Motor neuron (in vitro differentiated cells): ENCODE results near the gene SVIL. TPM values are rescaled to one million over a fixed set of nuclear protein-coding genes. Genes with fewer than 3 reads are reported as not detected.

Experiments
- ATAC-seq, 8 experiments: fragments of 200-7000 bp; cut with Tn5 transposase; replicated peaks in 6 of 8; 2 replicates each; pipeline ENCODE4 v1.8.0; 2021; ENCODE audit warnings: mild to moderate bottlenecking in 8 of 8, moderate library complexity in 8 of 8
- H3K27ac ChIP-seq, 2 donors: fragments of 250-450 bp; sonication (Bioruptor Pico); 2 replicates each; pipeline ENCODE4 v1.9.0; 2021; ENCODE audit warnings: antibody characterized with exemption in 2 of 2, mild to moderate bottlenecking in 2 of 2, moderate library complexity in 1 of 2
- H3K4me1 ChIP-seq, 2 donors: fragments of 250-450 bp; sonication (Bioruptor Pico); replicated peaks in 1 of 2; 2 replicates each; pipeline ENCODE4 v1.6.1; 2021; ENCODE audit warnings: antibody characterized with exemption in 2 of 2, mild to moderate bottlenecking in 2 of 2, moderate library complexity in 1 of 2
- H3K4me3 ChIP-seq, 5 donors: fragments of 250-450 bp; sonication (Bioruptor Pico); 2 replicates each; pipeline ENCODE4 v1.9.0; 2021; ENCODE audit warnings: antibody characterized with exemption in 5 of 5, mild to moderate bottlenecking in 5 of 5, moderate library complexity in 4 of 5
- WGBS, 10 experiments: fragments of 450-650 bp; shearing (Covaris generic); methylation state at CpG; one replicate each; pipeline ENCODE4 v1.0.0; 2022; 5-methylcytosine and 5-hydroxymethylcytosine counted together
- in situ Hi-C, 9 experiments: fragments of 400-800 bp; cut with MboI; loops; one replicate each; pipeline ENCODE4 v1.15.0; 2021; ENCODE audit warnings: low sequenced_read_pairs in 9 of 9, low pct_unique_long_range_greater_than_20kb in 2 of 9; ENCODE audit not compliant: unreplicated experiment in 9 of 9
- total RNA-seq, 8 experiments: library from RNA; unstranded; fragments of 300-600 nt; gene quantifications; 2 replicates each; pipeline versions ENCODE4 v1.2.3 to v1.2.4, GENCODE V29; 2022

The SVIL gene
- total RNA-seq, 8 experiments from 2014 or later, result 10.4 to 128 (median 37.8) TPM

GRCh38 chr10:29604291-29604825 lies 30.4 kb downstream of the SVIL start:
- no peak overlapping the region for H3K27ac ChIP-seq
- no peak overlapping the region for H3K4me3 ChIP-seq
- WGBS, 10 experiments, result 72 to 100% (median 98%) methylated on average over 1 to 8 of the region's 9 CpGs; no CpG with 5 or more reads in 1 of the 10 experiments
- in situ Hi-C loops, result no loop called here
- peaks cover 0 to 17% of the 10 kb centered on the region in 2 donors for H3K4me1 ChIP-seq
- no peak for ATAC-seq

DNA sequence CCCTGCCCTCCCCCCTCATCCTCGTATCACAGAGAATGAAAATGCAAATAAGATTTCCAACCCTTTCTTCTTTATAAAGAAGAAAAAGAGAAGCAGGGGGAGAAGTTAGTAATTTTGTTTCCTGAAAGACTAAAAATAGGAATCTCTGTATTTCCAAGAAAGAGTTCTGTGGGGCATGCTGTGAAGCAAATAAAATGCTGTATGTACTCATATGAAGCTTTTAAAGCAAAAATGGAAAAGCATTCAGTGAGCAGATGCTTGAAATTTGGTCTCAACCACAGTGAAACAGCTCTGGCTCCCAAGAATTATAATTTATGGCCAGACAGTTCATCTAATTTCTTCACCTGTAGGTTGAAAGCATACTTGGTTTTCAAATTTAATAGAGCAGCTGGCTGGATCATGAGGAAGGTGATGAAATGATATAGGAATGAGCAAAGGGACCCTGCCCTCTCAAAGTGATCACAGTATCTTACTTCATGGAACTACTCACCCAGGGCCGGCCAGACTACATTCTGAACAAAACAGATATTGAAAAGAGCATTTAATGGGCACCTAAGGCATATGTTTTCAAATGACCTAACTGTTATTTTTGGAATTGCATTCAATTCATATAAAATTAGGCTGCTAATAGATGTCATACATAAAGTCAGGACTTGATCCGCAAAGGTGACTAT lies 31.4 kb downstream of the SVIL start:
- no peak overlapping the region for H3K27ac ChIP-seq
- in situ Hi-C loops, result no loop called here
- H3K4me1 ChIP-seq, result peaks cover 10 to 24% of the 10 kb centered on the region in 2 donors
- peak in 2 of 8 experiments; percentile 45 to 54 for ATAC-seq
- H3K4me3 ChIP-seq, result no peak overlapping the region
- WGBS, 10 experiments, result 0 to 100% (median 52%) methylated on average over 1 to 3 of the region's 3 CpGs

- WGBS, 10 experiments, result 17 to 100% (median 94%) methylated on average over 1 to 6 of the region's 6 CpGs; no CpG with 5 or more reads in 1 of the 10 experiments
- in situ Hi-C loops, result no loop called here
- Histone ChIP-seq H3K27ac (no peak overlapping the region), H3K4me1 (peaks cover 11 to 25% of the 10 kb centered on the region in 2 donors), H3K4me3 (no peak overlapping the region)
- no peak for ATAC-seq
Measured at GRCh38 chr10:29600821-29601220, 34.0 kb downstream of the SVIL start.

DNA sequence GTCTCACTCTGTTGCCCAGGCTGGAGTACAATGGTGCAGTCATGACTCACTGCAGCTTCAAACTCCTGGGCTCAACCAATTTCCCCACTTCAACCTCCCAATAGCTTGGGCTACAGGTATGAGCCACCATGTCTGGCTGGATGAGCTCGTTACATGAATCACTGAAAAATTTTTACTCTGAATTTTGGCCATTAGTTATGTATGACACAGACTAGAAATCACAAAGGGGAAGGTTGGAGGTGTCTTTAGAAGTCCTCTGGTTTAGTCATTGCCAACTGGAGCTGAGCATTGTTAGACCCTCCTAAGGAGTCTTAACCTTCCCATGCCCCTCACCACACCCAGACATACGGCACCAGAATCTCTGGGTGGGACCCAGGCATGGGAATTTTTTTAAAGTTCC lies 34.7 kb downstream of the SVIL start:
- H3K4me3 ChIP-seq, result no peak overlapping the region
- in situ Hi-C loops, result no loop called here
- WGBS, 10 experiments, result 44 to 100% (median 89%) methylated on average over 1 to 2 of the region's 2 CpGs; no CpG with 5 or more reads in 3 of the 10 experiments
- H3K4me1 ChIP-seq, result peaks cover 11 to 25% of the 10 kb centered on the region in 2 donors
- H3K27ac ChIP-seq, result no peak overlapping the region
- no peak for ATAC-seq

- Histone ChIP-seq H3K27ac (peak overlapping the region; percentile 43 to 77), H3K4me1 (peaks cover 11 to 25% of the 10 kb centered on the region in 2 donors), H3K4me3 (no peak overlapping the region)
- 13 to 71% (median 48%) methylated on average over 2 to 6 of the region's 6 CpGs for WGBS, 10 experiments
- in situ Hi-C loops, result no loop called here
- ATAC-seq, result peak; percentile 39 to 93 (median 88)
Measured at GRCh38 chr10:29598851-29599311, 35.9 kb downstream of the SVIL start.

DNA sequence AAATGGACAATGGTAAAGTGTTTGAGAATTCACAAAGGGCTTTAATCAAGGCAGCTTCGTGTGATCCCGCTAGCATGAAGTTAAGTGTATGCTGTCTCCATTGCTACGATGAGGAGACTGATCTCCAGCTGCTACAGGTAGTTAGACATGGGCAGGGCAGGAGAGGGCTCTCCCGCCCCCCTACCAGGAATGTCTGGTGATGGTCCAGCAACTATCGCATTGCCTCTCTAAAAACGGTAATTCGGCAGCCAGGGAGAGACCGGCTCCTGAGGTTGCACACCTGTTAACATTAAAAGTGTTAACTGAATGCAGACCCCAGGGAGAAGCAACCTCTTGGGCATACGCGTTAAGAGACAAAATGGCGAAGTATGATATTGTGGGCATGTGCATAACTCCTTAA lies 37.9 kb downstream of the SVIL start:
- peaks cover 11% of the 10 kb centered on the region in 2 donors for H3K4me1 ChIP-seq
- 74 to 95% (median 89%) methylated on average over 2 to 11 of the region's 11 CpGs; no CpG with 5 or more reads in 1 of the 10 experiments for WGBS, 10 experiments
- in situ Hi-C loops, result no loop called here
- ATAC-seq, result no peak
- no peak overlapping the region for H3K27ac ChIP-seq
- H3K4me3 ChIP-seq, result no peak overlapping the region

DNA sequence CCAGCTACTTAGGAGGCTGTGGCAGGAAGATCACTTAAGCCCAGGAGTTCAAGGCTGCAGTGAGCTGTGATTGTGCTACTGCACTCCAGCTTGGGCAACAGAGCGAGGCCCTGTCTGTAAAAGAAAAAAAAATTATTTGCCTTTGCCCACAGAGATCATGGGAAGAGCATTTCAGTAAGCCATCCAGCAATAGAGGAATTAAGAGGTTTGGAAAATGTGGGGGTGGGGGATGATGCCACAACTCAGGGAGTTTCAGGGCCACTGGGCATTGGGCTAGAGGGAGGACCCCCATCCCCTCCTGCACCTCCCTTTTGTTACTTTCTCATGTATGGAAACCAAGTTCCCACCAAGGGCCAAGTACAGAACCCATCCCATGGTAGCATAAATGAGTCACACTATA lies 38.4 kb downstream of the SVIL start:
- in situ Hi-C loops, result no loop called here
- WGBS, 10 experiments, result 75 to 100% (median 100%) methylated on average over 1 of the region's 1 CpG; no CpG with 5 or more reads in 4 of the 10 experiments
- Histone ChIP-seq H3K4me3 (no peak overlapping the region), H3K27ac (no peak overlapping the region), H3K4me1 (peaks cover 11% of the 10 kb centered on the region in 2 donors)
- ATAC-seq, result peak in 1 of 8 experiments; percentile 20

DNA sequence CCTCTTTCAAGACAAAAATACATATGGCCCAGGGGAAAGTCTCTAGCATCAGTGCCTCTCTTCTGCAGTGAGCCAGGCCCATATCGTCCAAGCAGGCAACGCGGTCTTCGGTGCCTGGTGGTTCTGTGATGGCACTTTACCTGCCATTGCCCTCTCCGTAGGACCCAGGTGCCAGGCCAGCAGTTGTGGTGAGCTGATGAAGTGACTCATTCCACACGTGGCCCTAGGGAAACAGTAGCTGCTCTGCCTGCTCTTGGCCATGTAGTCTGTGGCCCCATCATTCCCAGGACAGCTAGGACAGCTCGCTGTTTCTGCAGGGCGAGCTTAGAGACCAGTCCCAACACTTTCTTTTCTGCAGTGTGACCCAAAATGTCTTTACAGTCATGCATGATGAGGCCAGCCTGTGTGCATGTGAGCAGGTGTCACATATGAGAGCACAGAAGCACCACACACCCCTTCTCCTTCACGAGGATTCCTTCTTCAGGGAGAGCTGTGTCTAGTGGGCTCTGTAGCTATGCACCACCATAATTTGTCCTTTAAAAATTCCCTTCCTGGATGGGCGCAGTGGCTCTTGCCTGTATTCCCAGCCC lies 39.0 kb downstream of the SVIL start:
- peaks cover 11 to 13% of the 10 kb centered on the region in 2 donors for H3K4me1 ChIP-seq
- in situ Hi-C loops, result no loop called here
- H3K4me3 ChIP-seq, result no peak overlapping the region
- 90 to 100% (median 98%) methylated on average over 1 to 8 of the region's 10 CpGs; no CpG with 5 or more reads in 4 of the 10 experiments for WGBS, 10 experiments
- peak in 1 of 8 experiments; percentile 8 for ATAC-seq
- no peak overlapping the region for H3K27ac ChIP-seq

GRCh38 chr10:29595146-29595545 lies 39.6 kb downstream of the SVIL start:
- 80 to 100% (median 92%) methylated on average over 1 to 6 of the region's 8 CpGs; no CpG with 5 or more reads in 2 of the 10 experiments for WGBS, 10 experiments
- peak in 1 of 8 experiments; percentile 7 for ATAC-seq
- in situ Hi-C loops, result no loop called here
- H3K27ac ChIP-seq, result no peak overlapping the region
- peaks cover 15 to 18% of the 10 kb centered on the region in 2 donors for H3K4me1 ChIP-seq
- no peak overlapping the region for H3K4me3 ChIP-seq

GRCh38 chr10:29591651-29591968 lies 43.2 kb downstream of the SVIL start:
- no peak for ATAC-seq
- WGBS, 10 experiments, result 78 to 100% (median 92%) methylated on average over 1 to 4 of the region's 4 CpGs; no CpG with 5 or more reads in 5 of the 10 experiments
- Histone ChIP-seq H3K4me1 (peaks cover 32% of the 10 kb centered on the region in 2 donors), H3K27ac (no peak overlapping the region), H3K4me3 (no peak overlapping the region)
- in situ Hi-C loops, result no loop called here

DNA sequence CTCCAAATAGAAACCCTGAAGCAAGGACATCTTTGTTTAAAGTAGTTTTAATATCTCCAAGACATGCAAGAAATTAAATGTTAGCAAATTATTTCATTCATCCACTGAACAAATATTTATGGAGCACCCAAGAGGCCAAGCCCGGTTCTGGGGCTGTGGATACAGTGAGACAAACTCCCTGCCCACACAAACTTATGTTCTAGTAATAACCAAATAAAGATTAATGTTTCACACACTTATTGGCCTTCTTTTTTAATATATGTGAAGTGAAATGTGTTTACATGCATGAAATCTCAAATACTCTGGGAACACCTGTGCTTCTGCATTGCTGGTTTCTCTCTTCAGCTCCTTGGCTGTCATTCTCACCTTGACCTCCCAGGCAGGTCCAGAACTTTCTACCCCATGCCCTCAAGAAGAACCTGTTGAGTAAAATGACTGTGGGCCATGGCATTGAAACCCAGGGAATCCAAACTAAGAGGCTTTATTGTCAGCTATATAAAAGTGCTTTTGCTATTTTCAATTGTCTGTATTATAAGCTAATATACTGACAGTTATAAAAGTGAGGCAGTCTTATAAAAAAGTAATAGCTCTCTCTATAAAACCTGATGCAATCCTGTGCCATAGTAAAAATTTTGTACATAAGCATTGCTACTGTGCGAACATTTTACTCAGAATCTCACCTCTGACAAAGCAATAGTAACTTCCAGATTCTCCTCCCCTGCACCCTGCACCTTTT lies 43.7 kb downstream of the SVIL start:
- no peak for ATAC-seq
- WGBS, 10 experiments, result 0 to 100% (median 57%) methylated on average over 1 to 2 of the region's 2 CpGs; no CpG with 5 or more reads in 1 of the 10 experiments
- no peak overlapping the region for H3K27ac ChIP-seq
- in situ Hi-C loops, result no loop called here
- no peak overlapping the region for H3K4me3 ChIP-seq
- H3K4me1 ChIP-seq, result peaks cover 32% of the 10 kb centered on the region in 2 donors

- peak in 3 of 8 experiments; percentile 26 to 34 (median 31) for ATAC-seq
- 0 to 100% (median 31%) methylated on average over 1 to 12 of the region's 14 CpGs for WGBS, 10 experiments
- Histone ChIP-seq H3K27ac (peak overlapping the region; percentile 51 to 69), H3K4me1 (peaks cover 37 to 38% of the 10 kb centered on the region in 2 donors), H3K4me3 (no peak overlapping the region)
- in situ Hi-C loops, result no loop called here
Measured at GRCh38 chr10:29588629-29589421, 45.9 kb downstream of the SVIL start.
